DMS 273 treated with DMSO at 0.1 percent for 48 hours (cell line): Measurements from ENCODE around the gene AMN1.

Source experiments
- DNase-seq: peaks from one replicate; lab custom pipeline; 2025; lab: John Stamatoyannopoulos, UW

AMN1 gene

DNA sequence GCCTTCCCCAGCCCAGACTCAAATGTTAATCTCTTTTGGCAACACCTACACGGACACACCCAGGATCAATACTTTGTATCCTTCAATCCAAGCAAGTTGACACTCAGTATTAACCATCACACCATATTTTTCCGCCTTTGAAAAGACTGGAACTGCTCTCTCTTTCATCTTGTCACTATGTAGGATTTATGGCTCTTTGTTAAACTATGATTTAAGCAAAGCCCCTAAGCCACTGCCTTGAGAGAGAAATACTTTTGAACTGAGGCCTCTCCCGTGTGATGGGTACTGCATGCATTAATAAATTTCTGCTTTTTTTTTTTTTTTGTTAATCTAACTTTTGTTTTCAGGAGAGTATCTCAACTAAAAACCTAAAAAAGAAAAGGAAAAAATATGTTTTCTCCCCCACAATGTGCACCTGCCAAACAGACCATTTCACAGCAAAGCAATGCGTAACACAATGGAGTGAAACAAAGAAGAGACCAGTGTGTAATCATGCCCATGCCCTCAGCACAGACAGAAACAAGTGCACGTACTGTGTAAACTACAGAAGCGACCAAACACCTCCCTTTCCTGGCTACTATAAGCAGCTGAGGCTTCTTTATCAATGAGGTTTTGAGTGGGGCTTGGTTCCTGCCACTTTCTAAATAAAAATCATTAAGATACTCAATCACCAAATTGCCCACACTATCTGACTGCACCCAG lies 97.6 kb downstream of the AMN1 start:
- no peak for DNase-seq

DNA sequence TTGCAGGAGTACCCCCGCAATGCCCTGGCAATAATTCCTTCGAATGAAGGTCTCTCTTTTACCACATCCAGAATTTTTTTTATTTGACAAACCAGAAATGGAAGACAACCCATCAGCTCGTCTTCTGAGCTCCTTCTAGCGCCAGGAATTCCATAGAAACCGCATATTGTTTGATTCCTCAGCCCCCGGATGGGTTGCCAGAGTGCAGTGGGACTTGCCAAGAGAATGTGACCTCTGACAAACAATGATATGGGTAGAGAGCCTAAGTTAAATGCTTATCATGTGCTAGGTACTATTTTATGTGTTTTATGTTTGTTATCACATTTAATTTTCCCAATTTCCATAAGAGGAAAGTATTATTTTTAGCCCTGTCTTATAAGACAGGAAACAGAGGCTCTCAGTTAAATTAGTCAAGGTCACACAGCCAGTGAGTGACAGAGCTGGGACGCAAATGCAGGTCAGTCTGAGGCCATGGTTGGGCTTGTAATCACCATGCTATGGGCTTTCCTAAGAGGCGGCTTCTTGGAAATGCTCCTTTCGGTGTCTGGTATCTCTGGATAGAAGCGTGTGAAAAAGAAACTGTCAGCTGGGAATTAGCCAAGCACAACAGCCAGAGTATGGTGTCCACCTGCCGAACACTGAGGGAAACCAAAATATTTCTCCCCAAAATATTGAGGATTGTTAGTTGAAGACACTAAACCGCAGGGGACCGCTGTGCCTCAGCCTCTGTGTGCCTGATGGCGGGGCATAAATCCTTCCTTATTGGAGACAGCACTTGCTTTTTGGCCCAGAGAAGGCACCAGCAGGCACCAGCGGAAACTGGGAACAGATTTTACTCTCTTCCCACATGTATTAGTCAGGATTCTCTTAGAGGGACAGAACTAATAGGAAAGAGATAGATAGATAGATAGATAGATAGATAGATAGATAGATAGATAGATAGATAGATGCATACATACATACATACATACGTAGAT lies 98.8 kb downstream of the AMN1 start:
- DNase-seq = no peak

DNA sequence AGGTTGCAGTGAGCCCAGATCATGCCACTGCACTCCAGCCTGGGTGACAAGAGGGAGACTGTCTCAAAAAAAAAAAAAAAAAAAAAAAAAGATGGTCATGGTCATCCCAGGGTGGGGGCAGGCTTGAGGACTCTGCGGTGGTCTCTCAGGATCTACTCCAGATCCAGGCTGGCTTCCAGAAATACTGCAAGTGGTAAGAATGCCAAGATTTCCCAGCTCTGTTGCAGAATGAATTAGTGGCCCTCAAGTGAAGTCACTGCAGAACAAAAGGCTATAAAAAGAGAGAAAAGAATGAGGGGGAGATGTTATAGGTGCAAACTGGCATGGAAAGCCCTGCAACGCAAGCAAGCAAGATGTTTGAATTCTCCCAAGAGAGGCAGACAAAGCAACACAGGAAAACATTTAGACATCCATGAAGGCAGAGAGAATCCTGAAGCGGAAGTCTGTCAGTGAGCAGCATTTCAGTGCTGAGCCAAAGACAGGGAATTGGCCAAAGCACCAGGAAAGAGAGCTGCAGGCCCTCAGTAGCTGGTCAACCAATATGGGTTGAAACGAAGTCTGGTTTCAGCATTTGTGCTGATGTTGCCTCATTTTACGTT lies 101.3 kb downstream of the AMN1 start:
- no peak for DNase-seq

DNA sequence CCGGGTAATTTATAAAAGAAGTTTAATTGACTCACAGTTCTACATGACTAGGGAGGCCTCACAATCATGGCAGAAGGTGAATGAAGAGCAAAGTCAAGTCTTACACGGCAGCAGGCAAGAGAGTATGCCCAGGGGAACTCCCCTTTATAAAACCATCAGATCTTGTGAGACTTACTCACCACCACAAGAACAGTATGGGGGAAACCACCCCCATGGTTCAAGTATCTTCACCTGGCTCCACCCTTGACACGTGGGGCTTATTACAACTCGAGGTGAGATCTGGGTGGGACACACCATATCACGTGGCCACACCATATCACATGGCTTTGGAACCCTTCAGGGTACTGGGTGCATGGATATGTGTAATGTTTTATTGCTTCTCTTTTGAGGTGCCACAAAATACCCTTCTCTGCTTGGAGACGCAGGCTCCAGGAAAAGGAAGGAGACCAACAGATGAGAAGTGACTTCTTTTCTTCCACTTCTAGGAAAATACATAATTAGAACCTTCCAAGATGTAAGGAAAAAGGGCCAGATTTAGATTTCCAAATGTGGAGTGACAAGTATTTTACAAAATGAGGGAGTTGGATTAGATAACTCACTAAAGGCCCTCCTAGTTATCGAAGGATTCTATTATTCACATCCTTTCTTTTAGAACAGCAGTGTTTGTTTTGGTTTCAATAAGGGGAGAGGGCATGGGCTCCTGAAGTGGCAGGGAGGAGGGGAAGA lies 102.4 kb downstream of the AMN1 start:
- no peak for DNase-seq

DNA sequence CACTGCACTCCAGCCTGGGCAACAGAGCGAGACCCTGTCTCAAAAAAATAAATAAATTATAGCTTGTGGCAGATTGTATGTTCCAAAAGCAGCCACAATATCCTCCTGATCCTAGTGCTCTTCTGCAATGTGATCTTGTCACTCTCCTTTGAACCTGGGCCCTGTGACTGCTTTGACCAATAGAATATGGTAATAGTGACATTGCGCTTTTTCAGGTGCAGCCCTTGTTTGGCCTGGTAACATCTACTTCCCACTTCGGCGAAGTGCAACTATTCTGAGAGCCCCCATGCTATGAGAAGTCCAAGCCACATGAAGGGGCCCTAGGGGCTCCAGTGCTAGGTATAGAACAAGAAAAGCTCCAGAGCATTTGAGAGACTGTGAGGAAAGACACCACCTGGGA lies 106.8 kb downstream of the AMN1 start:
- DNase-seq = no peak
